RPMI7951 (cell line): Measurements from ENCODE around the gene ID2. TPM values are rescaled to one million over a fixed set of nuclear protein-coding genes. Genes with fewer than 3 reads are reported as not detected.

ENCODE experiments used
- DNase-seq: peaks from one replicate; pipeline ENCODE4 v3.0.0-alpha.2; 2012; ENCODE audit warnings: low read depth
- total RNA-seq: library from RNA; depleted of rRNA; stranded (reverse); fragments of >200 nt; shearing (Covaris generic); gene quantifications from 2 replicates; pipeline ENCODE4 v1.2.3, GENCODE V29; 2014

The ID2 gene
- total RNA-seq, 1 experiment from 2014 or later, result 82.1 TPM

- DNase-seq, result no peak
Measured at GRCh38 chr2:8669157-8669817, 12.6 kb upstream of the ID2 start.

- no peak for DNase-seq
Measured at GRCh38 chr2:8670580-8670979, 11.3 kb upstream of the ID2 start.

DNA sequence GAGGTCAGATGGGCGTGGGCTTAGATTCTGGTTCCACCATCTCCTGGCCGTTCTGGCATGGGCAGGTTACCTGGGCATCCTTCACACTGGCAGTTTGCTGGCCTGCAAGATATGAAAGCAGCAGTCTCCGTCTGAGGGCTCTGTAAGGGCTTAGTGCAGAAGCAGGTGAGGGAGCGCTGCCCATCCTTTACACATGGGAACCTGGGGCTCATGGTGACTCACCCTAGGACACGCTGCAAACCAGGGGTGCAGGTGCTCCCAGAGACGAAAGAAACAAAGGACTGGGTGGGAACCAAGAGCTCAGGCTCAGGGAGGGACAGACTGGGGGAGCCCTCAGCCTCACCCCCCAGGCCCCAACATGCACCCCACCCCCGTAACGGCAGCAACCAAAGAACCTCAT is 10.7 kb upstream of the ID2 start:
- no peak for DNase-seq

- DNase-seq, result no peak
Measured at GRCh38 chr2:8671802-8672201, 10.1 kb upstream of the ID2 start.

GRCh38 chr2:8672940-8673339 is 8.9 kb upstream of the ID2 start:
- DNase-seq, result no peak

GRCh38 chr2:8673381-8673780 is 8.5 kb upstream of the ID2 start:
- DNase-seq, result no peak

DNA sequence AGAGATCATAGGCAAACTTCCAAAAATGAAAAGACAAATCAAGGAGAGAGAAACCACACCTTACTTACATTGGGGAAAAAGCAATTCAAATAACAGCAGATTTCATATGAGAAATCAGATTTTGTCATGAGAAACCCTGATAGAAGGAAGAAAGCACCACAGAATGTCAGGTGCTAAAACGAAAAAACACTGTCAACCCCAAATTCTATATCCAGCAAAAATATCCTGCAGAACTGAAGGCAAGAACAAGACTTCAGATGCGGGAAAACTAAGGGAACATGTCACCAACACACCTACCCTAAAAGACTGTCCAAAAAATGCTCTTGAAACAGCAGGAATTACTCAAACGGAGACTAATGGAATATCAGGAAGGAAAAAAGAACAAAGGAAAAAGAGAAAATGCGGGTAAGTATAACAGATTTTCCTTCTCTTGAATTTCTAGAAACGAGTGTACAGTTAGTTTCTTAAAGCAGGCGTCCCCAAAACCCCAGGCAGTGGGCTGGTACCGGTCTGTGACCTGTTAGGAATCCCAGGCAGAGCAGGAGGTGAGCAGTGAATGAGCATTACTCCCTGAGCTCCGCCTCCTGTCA is 7.3 kb upstream of the ID2 start:
- no peak for DNase-seq

GRCh38 chr2:8675543-8675942 is 6.3 kb upstream of the ID2 start:
- DNase-seq, result no peak

DNA sequence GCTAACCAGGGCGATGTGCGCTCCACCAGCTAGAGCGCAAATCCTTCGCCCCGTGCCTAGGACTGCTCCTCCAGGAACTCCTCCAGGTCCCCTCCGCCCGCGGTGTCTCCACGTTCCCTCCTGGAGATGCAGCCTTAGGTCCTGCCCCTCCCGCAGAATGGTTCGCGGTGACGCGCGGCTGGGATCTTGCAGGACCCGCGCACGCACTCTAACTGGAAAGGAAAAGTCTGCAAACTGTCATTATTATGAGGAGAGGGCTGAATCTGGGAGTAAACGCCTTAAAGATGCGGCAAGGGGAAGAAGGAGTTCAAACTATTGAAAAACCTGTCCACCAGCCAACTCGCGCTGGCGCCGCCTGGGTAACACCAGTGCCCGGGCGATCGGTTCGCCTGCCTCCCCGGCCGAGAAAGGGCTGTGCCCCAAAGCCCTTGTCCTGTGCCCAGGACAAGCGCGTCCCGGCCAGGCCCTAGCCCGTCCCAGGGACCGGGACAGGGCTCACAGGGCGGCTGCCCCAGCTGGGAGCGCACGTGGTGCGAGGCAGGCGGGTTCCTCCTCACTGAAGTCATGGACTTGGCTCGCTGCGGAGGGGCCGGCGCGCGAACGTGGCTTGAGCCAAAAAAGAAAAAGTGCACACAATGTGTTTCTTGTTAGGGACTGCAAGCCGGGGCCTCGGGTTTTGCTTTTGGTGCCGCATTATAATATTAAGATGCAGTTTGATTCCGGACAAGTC is 5.5 kb upstream of the ID2 start:
- peak; percentile 69 for DNase-seq

DNA sequence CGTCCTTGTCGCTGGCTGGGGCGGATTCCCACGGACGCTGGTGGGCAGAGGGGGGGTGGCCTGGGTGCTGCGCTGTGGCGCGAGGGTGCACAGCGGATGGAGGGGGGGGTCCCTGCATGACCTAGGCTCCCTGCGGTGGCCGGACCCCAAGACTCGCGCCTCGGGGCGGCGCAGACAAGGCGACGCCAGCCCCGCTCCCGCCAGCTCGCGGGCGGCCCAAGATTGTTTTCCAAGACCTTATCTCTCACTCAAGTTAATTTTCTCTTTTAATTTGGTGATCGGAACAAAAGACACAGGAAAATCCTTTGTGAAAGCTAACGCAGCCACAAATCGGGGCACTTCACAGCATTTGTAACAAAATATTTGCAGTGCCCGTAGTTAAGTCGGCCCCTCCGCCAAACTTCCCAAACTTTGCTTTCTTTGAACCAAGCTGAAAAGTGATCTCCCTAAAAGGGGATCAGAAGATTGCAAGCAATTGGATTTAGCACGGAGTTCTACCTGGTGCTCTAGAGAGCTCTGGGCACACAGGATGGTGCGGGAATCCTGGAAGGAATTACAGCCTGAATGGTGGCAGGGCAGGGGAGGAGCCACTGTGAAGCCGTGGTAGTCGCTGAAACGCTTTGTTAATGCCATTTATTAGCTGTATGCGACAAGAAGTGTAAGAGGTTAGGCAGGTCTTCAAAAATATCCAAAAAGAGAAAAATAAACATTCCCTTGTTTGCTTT is 4.8 kb upstream of the ID2 start:
- no peak for DNase-seq

- peak; percentile 61 for DNase-seq
Measured at GRCh38 chr2:8677646-8678592, 3.9 kb upstream of the ID2 start.

DNA sequence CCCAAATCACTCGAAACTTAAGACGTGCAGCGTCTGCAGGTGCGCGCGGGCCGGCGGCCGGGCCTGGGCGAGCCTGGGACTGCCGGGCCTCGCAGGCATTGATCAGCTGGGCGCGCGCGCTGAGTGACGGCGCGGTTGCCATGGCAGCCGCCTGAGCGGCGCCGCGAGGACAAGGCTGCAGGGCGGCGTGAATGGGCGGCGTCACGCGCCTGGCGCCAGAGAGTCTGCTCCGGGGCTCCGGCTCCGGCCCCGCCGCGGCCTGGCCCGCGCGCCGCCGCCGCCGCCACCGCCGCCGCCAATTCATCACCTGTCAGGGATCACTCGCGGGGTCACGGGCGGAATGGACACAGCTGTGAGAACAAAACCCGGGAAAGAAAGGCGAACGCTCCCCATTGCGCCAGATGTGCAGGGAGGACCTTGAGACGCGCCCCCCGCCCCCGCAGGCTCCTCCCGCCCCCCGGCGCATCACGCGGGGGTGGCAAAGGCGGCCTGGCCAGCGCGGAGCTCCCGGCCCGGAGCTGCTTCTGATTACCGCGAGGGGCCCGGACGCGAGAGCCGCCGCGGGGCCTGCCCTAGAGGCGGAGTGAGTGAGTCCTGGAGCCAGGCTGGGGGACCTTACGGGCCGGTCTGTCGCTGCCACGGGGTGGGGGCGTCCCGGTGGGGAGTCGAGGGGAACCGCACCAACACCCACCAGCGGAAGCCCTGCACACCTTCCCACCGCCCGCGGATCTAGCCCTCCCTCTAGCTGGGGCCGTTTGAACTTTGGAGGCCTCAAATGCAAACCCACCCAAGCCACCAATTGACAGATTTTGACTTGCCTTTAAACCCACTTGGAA is 2.9 kb upstream of the ID2 start:
- peak; percentile 90 for DNase-seq

- no peak for DNase-seq
Measured at GRCh38 chr2:8679567-8679826, 2.4 kb upstream of the ID2 start.

DNA sequence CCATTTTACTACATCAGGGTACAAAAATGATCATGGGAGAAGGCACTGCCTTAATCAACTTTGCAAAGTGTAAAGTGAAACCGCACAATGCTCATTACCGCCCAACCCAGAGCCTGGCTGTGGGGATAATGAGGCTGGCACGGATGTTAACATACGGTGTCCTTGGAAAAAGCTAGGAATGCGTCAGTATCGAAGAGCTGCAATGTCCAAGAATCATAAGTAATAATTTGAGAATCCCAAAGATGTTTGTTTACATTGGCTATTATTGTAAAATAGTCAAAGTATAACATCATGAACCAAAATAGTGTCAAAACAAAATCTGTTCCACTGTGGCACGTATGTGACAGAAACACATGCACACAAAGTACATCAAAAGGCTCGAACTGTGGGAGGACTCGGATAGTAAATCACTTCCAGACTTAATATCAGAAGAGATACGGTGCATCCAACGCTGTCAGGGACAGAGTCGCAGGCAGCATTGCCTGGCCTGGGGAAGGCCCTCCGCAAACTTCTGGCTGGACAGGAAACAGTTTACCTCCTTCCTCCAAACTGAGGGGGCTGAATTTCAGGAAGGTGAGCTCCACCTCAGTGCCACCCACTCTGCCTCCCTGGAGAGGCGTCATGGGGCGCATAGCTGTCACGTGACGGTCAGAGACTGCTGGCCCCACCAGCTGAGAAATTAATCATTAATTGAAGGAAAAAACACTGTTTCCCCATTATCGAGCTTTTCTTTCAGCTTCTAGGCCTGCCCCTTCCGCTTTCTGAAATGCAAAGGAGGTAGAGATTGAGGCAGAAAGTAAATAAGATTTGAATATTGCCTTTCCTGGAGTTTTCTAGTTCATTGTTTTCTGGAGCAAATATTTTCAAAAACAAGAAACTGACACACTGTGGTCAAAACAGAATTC is 1.8 kb upstream of the ID2 start:
- no peak for DNase-seq

GRCh38 chr2:8680822-8681760 is 765 bp upstream of the ID2 start:
- DNase-seq, result peak; percentile 66

GRCh38 chr2:8682719-8683667 is 1.1 kb downstream of the ID2 start:
- DNase-seq, result peak; percentile 62

DNA sequence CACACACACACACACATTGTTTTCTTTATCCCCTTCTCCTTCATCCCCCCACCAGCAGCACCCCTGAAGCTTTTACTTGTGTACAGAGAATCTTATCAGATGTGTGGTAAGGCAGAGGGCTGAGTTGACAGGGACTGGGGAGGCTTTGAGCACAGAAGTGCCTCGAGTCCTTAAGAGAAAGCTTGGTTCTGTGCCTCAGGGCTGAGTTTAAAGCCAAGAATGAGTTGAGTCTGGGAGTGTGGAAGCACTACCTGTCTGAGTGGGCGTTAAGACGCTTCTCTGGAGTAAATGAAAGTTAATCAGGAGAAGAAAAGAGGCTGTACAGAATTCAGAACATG is 2.7 kb downstream of the ID2 start:
- no peak for DNase-seq
